ENCODE data around the gene TREML1.

The TREML1 gene

GRCh38 chr6:41153992-41154625 lies at the start of gene TREML1:
Gene TREML1 (minus strand): TSS chr6:41154347. CDS start chr6:41154288, 59 bp downstream.
- H3K4me3 ChIP-seq (ENCODE audit: low read length): no peak within 1 kb of the TSS
- no peak for TF ChIP-seq CTCF (conservative IDR thresholded peaks at IDR 0.05; ENCODE audit: low read length)
- DNase-seq (ENCODE audit: low read depth): no peak

GRCh38 chr6:41201764-41202173 lies 47.6 kb upstream of the TREML1 start:
- no peak for DNase-seq (ENCODE audit: low read depth)
- H3K4me3 ChIP-seq (ENCODE audit: low read length): no peak overlapping the region
- TF ChIP-seq CTCF (conservative IDR thresholded peaks at IDR 0.05; ENCODE audit: low read length): no peak

GRCh38 chr6:41200901-41201763 lies 47.0 kb upstream of the TREML1 start, which contains the start of gene TREML2:
Gene TREML2 (minus strand): TSS chr6:41201149. CDS start chr6:41201008, 141 bp downstream.
- no peak within 1 kb of the TSS for H3K4me3 ChIP-seq (ENCODE audit: low read length)
- no peak for DNase-seq (ENCODE audit: low read depth)
- no peak for TF ChIP-seq CTCF (conservative IDR thresholded peaks at IDR 0.05; ENCODE audit: low read length)

GRCh38 chr6:41200296-41200900 lies 46.3 kb upstream of the TREML1 start:
- peak; percentile 69 for DNase-seq (ENCODE audit: low read depth)
- H3K4me3 ChIP-seq (ENCODE audit: low read length): no peak overlapping the region
- TF ChIP-seq CTCF (conservative IDR thresholded peaks at IDR 0.05; ENCODE audit: low read length): no peak

- TF ChIP-seq CTCF (conservative IDR thresholded peaks at IDR 0.05; ENCODE audit: low read length): no peak
- no peak overlapping the region for H3K4me3 ChIP-seq (ENCODE audit: low read length)
- no peak for DNase-seq (ENCODE audit: low read depth)
These were observed 45.6 kb upstream of the TREML1 start for GRCh38 chr6:41199552-41200246.

- DNase-seq (ENCODE audit: low read depth): no peak
- no peak overlapping the region for H3K4me3 ChIP-seq (ENCODE audit: low read length)
- TF ChIP-seq CTCF (conservative IDR thresholded peaks at IDR 0.05; ENCODE audit: low read length): no peak
These were observed 43.1 kb upstream of the TREML1 start for GRCh38 chr6:41197234-41197633.

Measured in AG10803 (cell line).